ENCODE results near the gene OSBPL3.

OSBPL3 gene

DNA sequence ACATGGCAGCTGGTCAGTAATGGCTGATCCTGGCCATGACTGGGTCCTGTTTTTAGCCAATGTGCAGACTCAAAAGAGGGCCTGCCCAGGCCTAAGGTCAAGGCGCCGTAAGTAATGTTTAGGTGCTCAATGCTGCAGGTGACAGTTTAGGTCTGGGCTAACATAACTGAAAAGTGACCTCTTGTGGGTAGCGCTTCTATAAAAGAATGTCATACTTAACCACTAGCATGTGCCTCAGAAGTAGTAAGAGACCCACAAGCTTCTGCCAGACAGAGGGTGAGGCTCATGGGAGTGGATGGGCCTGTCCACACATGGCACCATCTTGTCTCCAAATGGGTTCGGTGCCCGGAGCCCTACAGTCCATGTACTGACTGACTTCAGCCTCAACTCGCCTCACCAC lies 132.2 kb downstream of the OSBPL3 start:
- DNase-seq (ENCODE audit: low read depth) = no peak
- H3K4me3 ChIP-seq (ENCODE audit: low read depth, low read length) = no peak overlapping the region
- TF ChIP-seq, protein P1, sequence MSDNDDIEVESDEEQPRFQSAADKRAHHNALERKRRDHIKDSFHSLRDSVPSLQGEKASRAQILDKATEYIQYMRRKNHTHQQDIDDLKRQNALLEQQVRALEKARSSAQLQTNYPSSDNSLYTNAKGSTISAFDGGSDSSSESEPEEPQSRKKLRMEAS (IDR thresholded peaks at IDR 0.05; ENCODE audit: low read depth, low read length) = no peak
- TF ChIP-seq MYC (IDR thresholded peaks at IDR 0.05; ENCODE audit: low read depth, low read length) (no peak), POLR2A (IDR thresholded peaks at IDR 0.05; ENCODE audit: extremely low read depth, insufficient read length) (no peak)
- TF ChIP-seq, protein P2, sequence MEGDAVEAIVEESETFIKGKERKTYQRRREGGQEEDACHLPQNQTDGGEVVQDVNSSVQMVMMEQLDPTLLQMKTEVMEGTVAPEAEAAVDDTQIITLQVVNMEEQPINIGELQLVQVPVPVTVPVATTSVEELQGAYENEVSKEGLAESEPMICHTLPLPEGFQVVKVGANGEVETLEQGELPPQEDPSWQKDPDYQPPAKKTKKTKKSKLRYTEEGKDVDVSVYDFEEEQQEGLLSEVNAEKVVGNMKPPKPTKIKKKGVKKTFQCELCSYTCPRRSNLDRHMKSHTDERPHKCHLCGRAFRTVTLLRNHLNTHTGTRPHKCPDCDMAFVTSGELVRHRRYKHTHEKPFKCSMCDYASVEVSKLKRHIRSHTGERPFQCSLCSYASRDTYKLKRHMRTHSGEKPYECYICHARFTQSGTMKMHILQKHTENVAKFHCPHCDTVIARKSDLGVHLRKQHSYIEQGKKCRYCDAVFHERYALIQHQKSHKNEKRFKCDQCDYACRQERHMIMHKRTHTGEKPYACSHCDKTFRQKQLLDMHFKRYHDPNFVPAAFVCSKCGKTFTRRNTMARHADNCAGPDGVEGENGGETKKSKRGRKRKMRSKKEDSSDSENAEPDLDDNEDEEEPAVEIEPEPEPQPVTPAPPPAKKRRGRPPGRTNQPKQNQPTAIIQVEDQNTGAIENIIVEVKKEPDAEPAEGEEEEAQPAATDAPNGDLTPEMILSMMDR (IDR thresholded peaks at IDR 0.05; ENCODE audit: low read depth, low read length) = no peak

DNA sequence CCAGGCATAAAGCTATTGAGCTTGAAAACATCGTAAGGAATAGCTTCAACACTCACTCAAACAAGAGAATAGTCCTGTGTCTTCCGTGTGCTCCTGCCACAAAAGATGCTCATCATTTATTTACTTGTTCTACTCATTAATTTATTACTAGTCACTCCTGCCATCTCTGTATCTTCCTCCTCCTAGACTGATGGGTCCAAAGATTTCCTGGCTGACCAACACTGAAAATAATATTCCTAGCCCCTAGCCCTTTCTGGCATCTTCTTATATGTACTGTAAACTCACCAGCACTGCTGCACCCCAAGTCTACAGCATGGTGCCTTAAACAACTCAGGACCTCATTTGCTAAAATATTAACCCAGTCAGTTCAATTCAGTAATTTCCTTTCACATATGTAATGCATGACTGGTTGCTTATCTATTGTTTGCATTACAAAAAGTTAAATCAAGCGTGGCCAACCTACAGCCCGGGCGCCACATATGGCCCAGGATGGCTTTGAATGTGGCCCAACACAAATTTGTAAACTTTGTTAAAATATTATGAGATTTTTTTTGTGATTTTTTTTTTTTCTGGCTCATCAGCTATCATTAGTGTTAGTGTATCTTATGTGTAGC lies 136.1 kb downstream of the OSBPL3 start:
- TF ChIP-seq, protein P1 (IDR thresholded peaks at IDR 0.05; ENCODE audit: low read depth, low read length) = no peak
- no peak for TF ChIP-seq POLR2A (IDR thresholded peaks at IDR 0.05; ENCODE audit: extremely low read depth, insufficient read length)
- no peak overlapping the region for H3K4me3 ChIP-seq (ENCODE audit: low read depth, low read length)

DNA sequence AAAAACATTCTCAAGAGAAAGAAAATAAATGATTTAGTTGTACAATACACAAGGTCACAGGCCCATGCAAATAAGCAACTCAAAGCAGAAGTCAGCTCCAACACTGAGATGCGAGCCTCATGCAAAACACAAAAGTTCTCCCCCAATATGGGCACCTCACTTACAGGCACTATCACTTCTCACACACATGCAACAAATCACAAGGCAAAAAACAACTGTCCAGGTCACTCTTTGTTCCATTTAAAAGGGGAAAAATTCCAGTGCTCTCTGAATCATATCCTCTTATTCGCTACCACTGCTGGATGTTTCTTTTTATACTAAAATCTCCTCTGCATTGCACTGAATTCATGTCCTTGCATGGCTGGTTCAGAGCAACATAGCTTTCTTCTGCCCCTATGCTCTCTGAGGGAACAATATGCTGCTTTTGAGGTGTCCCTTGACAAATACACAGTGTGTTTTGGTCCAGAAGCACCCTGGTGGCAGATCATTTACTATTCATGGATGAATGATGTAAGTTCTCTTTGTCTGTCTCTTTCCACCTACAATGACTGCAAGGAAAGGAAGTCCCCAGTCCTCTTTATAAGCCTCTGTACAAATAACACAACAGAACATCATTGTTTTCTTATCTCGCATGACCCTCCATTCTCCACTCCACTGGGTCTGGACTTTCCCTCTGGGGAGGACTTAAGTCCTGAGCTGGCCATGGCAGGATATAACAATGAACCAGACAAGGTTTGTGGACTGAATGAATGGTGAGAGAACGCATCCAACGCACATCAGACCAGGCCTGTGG lies 137.3 kb downstream of the OSBPL3 start:
- no peak overlapping the region for H3K4me3 ChIP-seq (ENCODE audit: low read depth, low read length)
- TF ChIP-seq, protein P1 (IDR thresholded peaks at IDR 0.05; ENCODE audit: low read depth, low read length) = no peak
- TF ChIP-seq POLR2A (IDR thresholded peaks at IDR 0.05; ENCODE audit: extremely low read depth, insufficient read length) (no peak), MYC (IDR thresholded peaks at IDR 0.05; ENCODE audit: low read depth, low read length) (no peak)
- TF ChIP-seq, protein P2 (IDR thresholded peaks at IDR 0.05; ENCODE audit: low read depth, low read length) = no peak
- DNase-seq (ENCODE audit: low read depth) = no peak

More for the DNA sequence above, 136.1 kb downstream of the OSBPL3 start:
- DNase-seq (ENCODE audit: low read depth) = no peak

DNA sequence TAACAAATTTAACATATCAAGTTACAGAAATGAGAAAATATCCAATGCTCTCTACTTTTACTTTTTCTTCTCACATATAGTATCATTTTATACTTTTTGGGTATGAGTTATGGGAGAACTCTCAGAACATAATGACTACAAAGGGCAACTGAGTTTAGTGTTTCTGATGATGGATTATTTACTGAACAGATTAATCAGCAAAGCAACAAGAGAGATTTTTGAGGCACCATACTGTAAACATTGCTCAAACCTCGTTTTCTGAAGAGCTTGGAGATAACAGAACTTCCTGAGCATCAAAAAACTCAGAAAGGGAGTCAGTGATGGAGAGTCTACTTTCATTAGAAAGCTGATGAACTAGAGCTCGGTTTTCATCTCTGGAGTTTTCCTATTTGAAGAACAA lies 137.9 kb downstream of the OSBPL3 start:
- no peak overlapping the region for H3K4me3 ChIP-seq (ENCODE audit: low read depth, low read length)
- no peak for DNase-seq (ENCODE audit: low read depth)
- TF ChIP-seq MYC (IDR thresholded peaks at IDR 0.05; ENCODE audit: low read depth, low read length) (no peak), POLR2A (IDR thresholded peaks at IDR 0.05; ENCODE audit: extremely low read depth, insufficient read length) (no peak)
- TF ChIP-seq, protein P1 (IDR thresholded peaks at IDR 0.05; ENCODE audit: low read depth, low read length) = no peak
- TF ChIP-seq, protein P2 (IDR thresholded peaks at IDR 0.05; ENCODE audit: low read depth, low read length) = no peak

DNA sequence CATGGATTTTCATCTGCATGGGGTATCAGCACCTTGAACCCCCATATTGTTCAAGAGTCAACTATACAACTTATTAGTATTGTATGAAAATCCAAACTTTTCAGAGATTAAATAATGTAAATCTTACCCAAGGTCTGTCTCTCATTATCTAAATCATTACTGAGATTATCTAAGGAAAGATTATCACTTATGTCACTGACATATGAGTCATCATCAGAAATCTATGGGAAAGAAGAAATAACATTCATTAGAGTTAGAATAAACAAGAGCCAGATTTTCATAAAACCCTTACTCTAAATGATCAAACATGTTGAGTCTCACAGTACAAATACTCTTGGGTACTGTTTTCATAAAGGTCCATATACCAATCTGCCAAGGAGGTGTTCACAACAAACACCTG lies 139.4 kb downstream of the OSBPL3 start:
- H3K4me3 ChIP-seq (ENCODE audit: low read depth, low read length) = no peak overlapping the region
- DNase-seq (ENCODE audit: low read depth) = no peak
- TF ChIP-seq POLR2A (IDR thresholded peaks at IDR 0.05; ENCODE audit: extremely low read depth, insufficient read length) = no peak
- TF ChIP-seq, protein P1 (IDR thresholded peaks at IDR 0.05; ENCODE audit: low read depth, low read length) = no peak
- TF ChIP-seq, protein P2 (IDR thresholded peaks at IDR 0.05; ENCODE audit: low read depth, low read length) = no peak
- no peak for TF ChIP-seq MYC (IDR thresholded peaks at IDR 0.05; ENCODE audit: low read depth, low read length)

DNA sequence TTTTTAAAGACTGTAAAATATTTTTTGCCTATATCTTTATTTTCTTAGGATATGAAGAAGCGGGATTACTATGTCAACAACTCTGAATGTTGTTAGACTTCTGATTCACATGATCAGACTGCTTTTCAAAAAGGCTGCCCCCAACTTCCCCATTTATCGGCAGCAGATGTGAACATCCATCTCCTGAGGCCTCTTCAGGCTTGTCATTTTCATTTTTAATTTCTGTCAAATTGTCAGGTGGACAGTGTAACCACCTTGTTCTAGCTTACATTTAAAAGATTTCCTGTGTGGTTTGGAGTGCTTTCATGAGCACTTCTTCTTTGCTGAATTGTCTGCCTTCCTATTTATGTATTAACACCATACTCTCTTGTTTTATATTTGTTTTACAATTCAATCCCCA lies 143.9 kb downstream of the OSBPL3 start:
- TF ChIP-seq, protein P2 (IDR thresholded peaks at IDR 0.05; ENCODE audit: low read depth, low read length) = no peak
- TF ChIP-seq MYC (IDR thresholded peaks at IDR 0.05; ENCODE audit: low read depth, low read length) = no peak
- TF ChIP-seq, protein P1 (IDR thresholded peaks at IDR 0.05; ENCODE audit: low read depth, low read length) = no peak
- TF ChIP-seq POLR2A (IDR thresholded peaks at IDR 0.05; ENCODE audit: extremely low read depth, insufficient read length) = no peak
- H3K4me3 ChIP-seq (ENCODE audit: low read depth, low read length) = no peak overlapping the region
- peak; percentile 55 for DNase-seq (ENCODE audit: low read depth)
